GM23248 (cell line): ENCODE results near the gene HSD17B11. TPM values are rescaled to one million over a fixed set of nuclear protein-coding genes. Genes with fewer than 3 reads are reported as not detected.

ENCODE experiments used
- DNase-seq: peaks from one replicate; pipeline ENCODE4 v3.0.0-alpha.2; 2015
- H2AFZ ChIP-seq: fragments of 200-600 bp; sonication (generic); 2 replicates; pipeline ENCODE4 v1.6.1; 2016; ENCODE audit warnings: antibody characterized with exemption
- H3F3A ChIP-seq: fragments of 200-600 bp; sonication (generic); 2 replicates; pipeline ENCODE4 v1.6.1; 2016; ENCODE audit warnings: mild to moderate bottlenecking, antibody characterized with exemption, mixed run types; ENCODE audit not compliant: insufficient read depth
- H3K27ac ChIP-seq: fragments of 200-600 bp; sonication (generic); 2 replicates; pipeline ENCODE4 v1.5.1; 2016; ENCODE audit warnings: mild to moderate bottlenecking
- H3K27me3 ChIP-seq: fragments of 200-600 bp; sonication (generic); replicated peaks from 2 replicates; pipeline ENCODE4 v1.6.1; 2016; ENCODE audit warnings: mild to moderate bottlenecking; ENCODE audit not compliant: insufficient read depth
- H3K36me3 ChIP-seq: fragments of 200-600 bp; sonication (generic); 2 replicates; pipeline ENCODE4 v1.6.1; 2016; ENCODE audit warnings: low read depth, mild to moderate bottlenecking
- H3K4me1 ChIP-seq: fragments of 200-600 bp; sonication (generic); 2 replicates; pipeline ENCODE4 v1.6.1; 2016; ENCODE audit warnings: mild to moderate bottlenecking; ENCODE audit not compliant: insufficient read depth
- H3K4me2 ChIP-seq: fragments of 200-600 bp; sonication (generic); one replicate; pipeline ENCODE4 v1.6.1; 2016; ENCODE audit warnings: mild to moderate bottlenecking; ENCODE audit not compliant: unreplicated experiment
- H3K4me3 ChIP-seq: fragments of 200-600 bp; sonication (generic); 2 replicates; pipeline ENCODE4 v1.5.1; 2016; ENCODE audit warnings: mild to moderate bottlenecking
- H3K79me2 ChIP-seq: fragments of 200-600 bp; sonication (generic); 2 replicates; pipeline ENCODE4 v1.6.1; 2016; ENCODE audit warnings: mild to moderate bottlenecking; ENCODE audit not compliant: insufficient read depth
- H3K9ac ChIP-seq: fragments of 200-600 bp; sonication (generic); 2 replicates; pipeline ENCODE4 v1.6.1; 2016; ENCODE audit warnings: mild to moderate bottlenecking
- H3K9me2 ChIP-seq: fragments of 200-600 bp; sonication (generic); 2 replicates; pipeline ENCODE4 v1.6.1; 2016; ENCODE audit warnings: mixed run types, mild to moderate bottlenecking, moderate library complexity; ENCODE audit not compliant: insufficient read depth
- H3K9me3 ChIP-seq: fragments of 200-600 bp; sonication (generic); one replicate; pipeline ENCODE4 v1.6.1; 2017; ENCODE audit warnings: low read depth
- H4K20me1 ChIP-seq: fragments of 200-600 bp; sonication (generic); 2 replicates; pipeline ENCODE4 v1.6.0; 2016; ENCODE audit not compliant: insufficient read depth
- EZH2 ChIP-seq: fragments of 200-600 bp; sonication (generic); IDR thresholded peaks from 2 replicates; pipeline ENCODE4 v1.6.1; 2018; ENCODE audit warnings: antibody characterized with exemption, mild to moderate bottlenecking; ENCODE audit not compliant: insufficient read depth, poor library complexity, severe bottlenecking
- EZH2phosphoT487 ChIP-seq: fragments of 200-600 bp; sonication (generic); IDR thresholded peaks from 2 replicates; pipeline ENCODE4 v1.6.1; 2018; ENCODE audit warnings: antibody characterized with exemption, moderate library complexity, mild to moderate bottlenecking, low read depth; ENCODE audit not compliant: insufficient read depth
- WGBS, 2 experiments: methylation state at CpG; one replicate each; pipeline ENCODE4 v1.1.6; 2015 to 2017; ENCODE audit warnings: low lambda C conversion rate in 2 of 2, low coverage in 1 of 2; ENCODE audit errors: missing lambda C conversion rate in 2 of 2; 5-methylcytosine and 5-hydroxymethylcytosine counted together
- in situ Hi-C: fragments of 300-500 bp; cut with MboI; formaldehyde crosslinking; loops from 2 replicates; pipeline ENCODE4 v1.15.0; 2020
- polyA plus RNA-seq: library from polyadenylated mRNA; unstranded; fragments of >200 nt; fragmentation: Nextera tagmentation; extraction: Ambion mirVana; gene quantifications from 2 replicates; pipeline ENCODE4 v1.2.1, GENCODE V29; 2016
- total RNA-seq: library from RNA; depleted of rRNA; stranded (reverse); fragments of >200 nt; shearing (Covaris generic); gene quantifications from 2 replicates; pipeline ENCODE4 v1.2.3, GENCODE V29; 2014; rRNA removed

The HSD17B11 gene
- 37.0 and 44.6 TPM in 2 replicates for total RNA-seq
- polyA plus RNA-seq, result 30.4 and 31.1 TPM in 2 replicates

GRCh38 chr4:87390891-87391575, at the start of gene HSD17B11:
Gene HSD17B11 (minus strand): TSS chr4:87391188. CDS start chr4:87391070, 118 bp downstream.
- peak within 1 kb of the TSS; percentile 90 for H3K4me3 ChIP-seq
- no peaks in the 10 kb centered on the region for H4K20me1 ChIP-seq
- H3K79me2 ChIP-seq, result peaks cover 47% of the 10 kb centered on the region
- 1 to 2% methylated on average over 32 of the region's 32 CpGs for WGBS, 2 experiments
- peak within 1 kb of the TSS; percentile 95 for H3K4me2 ChIP-seq
- H3K27ac ChIP-seq, result peak within 1 kb of the TSS; percentile 83
- H3K36me3 ChIP-seq, result no peaks in the 10 kb centered on the region
- H3K9me2 ChIP-seq, result no peaks in the 10 kb centered on the region
- H3K9me3 ChIP-seq, result no peaks in the 10 kb centered on the region
- no peaks in the 10 kb centered on the region for H3K27me3 ChIP-seq
- peak within 1 kb of the TSS; percentile 90 for H3K9ac ChIP-seq
- peak; percentile 98 for DNase-seq
- in situ Hi-C loops, result no loop called here
- H3F3A ChIP-seq, result peaks cover 6% of the 10 kb centered on the region; the same call in 1 of the 2 replicates
- TF ChIP-seq EZH2phosphoT487 (no peak), EZH2 (no peak)
- peaks cover 11% of the 10 kb centered on the region for H3K4me1 ChIP-seq
- H2AFZ ChIP-seq, result peak within 1 kb of the TSS; percentile 96

GRCh38 chr4:87433342-87433741, 42.4 kb upstream of the HSD17B11 start:
- Histone ChIP-seq H3K4me2 (no peak overlapping the region), H3K27ac (no peak overlapping the region), H4K20me1 (0 out of 2 replicates have a peak, but pooled peaks cover 7% of the 10 kb centered on the region), H3K9ac (no peak overlapping the region), H3K27me3 (no peaks in the 10 kb centered on the region), H3K9me2 (no peaks in the 10 kb centered on the region), H3K4me3 (no peak overlapping the region), H3K9me3 (no peaks in the 10 kb centered on the region), H3K36me3 (peaks cover 6% of the 10 kb centered on the region; the same call in 1 of the 2 replicates), H3K79me2 (peaks cover 81% of the 10 kb centered on the region), H3K4me1 (no peaks in the 10 kb centered on the region), H2AFZ (no peak overlapping the region), H3F3A (no peaks in the 10 kb centered on the region)
- 92 to 96% methylated on average over 2 of the region's 2 CpGs for WGBS, 2 experiments
- in situ Hi-C loops, result no loop called here
- DNase-seq, result no peak
- TF ChIP-seq EZH2 (no peak), EZH2phosphoT487 (no peak)

GRCh38 chr4:87430038-87430437, 39.0 kb upstream of the HSD17B11 start:
- Histone ChIP-seq H3K9ac (no peak overlapping the region), H3K27ac (no peak overlapping the region), H3K4me1 (no peaks in the 10 kb centered on the region), H3K4me2 (no peak overlapping the region), H4K20me1 (0 out of 2 replicates have a peak, but pooled peaks cover 7% of the 10 kb centered on the region), H3K4me3 (no peak overlapping the region), H3K9me3 (no peaks in the 10 kb centered on the region), H3K79me2 (peaks cover 100% of the 10 kb centered on the region), H3F3A (no peaks in the 10 kb centered on the region), H3K9me2 (no peaks in the 10 kb centered on the region), H2AFZ (no peak overlapping the region), H3K27me3 (no peaks in the 10 kb centered on the region), H3K36me3 (no peaks in the 10 kb centered on the region)
- in situ Hi-C loops, result no loop called here
- DNase-seq, result no peak
- WGBS, 2 experiments, result 98 to 100% methylated on average over 2 of the region's 2 CpGs
- TF ChIP-seq EZH2, result no peak
- TF ChIP-seq EZH2phosphoT487, result no peak

- H3K27me3 ChIP-seq, result no peaks in the 10 kb centered on the region
- H3K36me3 ChIP-seq, result no peaks in the 10 kb centered on the region
- 96 to 99% methylated on average over 6 of the region's 6 CpGs for WGBS, 2 experiments
- no peak overlapping the region for H3K4me2 ChIP-seq
- H3K4me1 ChIP-seq, result peaks cover 5% of the 10 kb centered on the region
- H3K27ac ChIP-seq, result no peak overlapping the region
- no peak overlapping the region for H3K4me3 ChIP-seq
- H3K9me2 ChIP-seq, result no peaks in the 10 kb centered on the region
- in situ Hi-C loops, result no loop called here
- no peaks in the 10 kb centered on the region for H3F3A ChIP-seq
- 0 out of 2 replicates have a peak, but pooled peaks cover 7% of the 10 kb centered on the region for H4K20me1 ChIP-seq
- no peaks in the 10 kb centered on the region for H3K9me3 ChIP-seq
- H2AFZ ChIP-seq, result no peak overlapping the region
- TF ChIP-seq EZH2phosphoT487, result no peak
- no peak for DNase-seq
- peaks cover 100% of the 10 kb centered on the region for H3K79me2 ChIP-seq
- no peak overlapping the region for H3K9ac ChIP-seq
Measured at GRCh38 chr4:87428979-87429378, 38.0 kb upstream of the HSD17B11 start.
